ENCODE data around the gene AGBL4.

GRCh38 chr1:48608882-48609281, 1414.9 kb downstream of the AGBL4 start:
- TF ChIP-seq POU6F1 (CRISPR knock-in tag; IDR thresholded peaks at IDR 0.05; ENCODE audit: borderline replicate concordance, low read depth) = no peak
- TF ChIP-seq ZFP3 (CRISPR knock-in tag; IDR thresholded peaks at IDR 0.05) = no peak
- no peak for TF ChIP-seq GLIS3 (CRISPR knock-in tag; IDR thresholded peaks at IDR 0.05)
- no peak for TF ChIP-seq ZNF565 (CRISPR knock-in tag; conservative IDR thresholded peaks at IDR 0.05; ENCODE audit: low read depth)
- no peak for TF ChIP-seq CSDC2 (CRISPR knock-in tag; IDR thresholded peaks at IDR 0.05)
- TF ChIP-seq ZFP30 (CRISPR knock-in tag; IDR thresholded peaks at IDR 0.05) = no peak
- TF ChIP-seq ARNTL (CRISPR knock-in tag; IDR thresholded peaks at IDR 0.05; ENCODE audit: borderline replicate concordance, low read depth) = no peak
- no peak for TF ChIP-seq RARB (CRISPR knock-in tag; IDR thresholded peaks at IDR 0.05)
- TF ChIP-seq BACH2 (CRISPR knock-in tag; IDR thresholded peaks at IDR 0.05; ENCODE audit: borderline replicate concordance) = no peak
- TF ChIP-seq ESRRG (CRISPR knock-in tag; IDR thresholded peaks at IDR 0.05) = no peak
- TF ChIP-seq ZNF70 (CRISPR knock-in tag; IDR thresholded peaks at IDR 0.05) = no peak
- TF ChIP-seq TSHZ2 (CRISPR knock-in tag; IDR thresholded peaks at IDR 0.05) = no peak
- TF ChIP-seq ISL1 (CRISPR knock-in tag; IDR thresholded peaks at IDR 0.05) = no peak
- no peak for TF ChIP-seq PATZ1 (CRISPR knock-in tag; IDR thresholded peaks at IDR 0.05; ENCODE audit: borderline replicate concordance)
